Activated T-helper 17 cell treated with anti-CD3 and anti-CD28 coated beads, Interleukin-2, amount 50 U/mL, for 72 hours (primary cell): ENCODE measurements around the gene PI4KB. TPM values are rescaled to one million over a fixed set of nuclear protein-coding genes. Genes with fewer than 3 reads are reported as not detected.

Source experiments
- ATAC-seq: fragments of 150-1000 bp; cut with Tn5 transposase; replicated peaks from 2 replicates; pipeline ENCODE4 v1.10.0; 2021; ENCODE audit warnings: mild to moderate bottlenecking, moderate library complexity
- H3K27ac Mint-ChIP-seq: one replicate; pipeline ENCODE4 v1.8.0; 2022; ENCODE audit warnings: mixed read lengths
- H3K27me3 Mint-ChIP-seq: one replicate; pipeline ENCODE4 v1.8.0; 2022; ENCODE audit warnings: mixed read lengths
- H3K36me3 Mint-ChIP-seq: one replicate; pipeline ENCODE4 v1.8.0; 2022; ENCODE audit warnings: low read depth, mild to moderate bottlenecking, mixed read lengths
- H3K4me1 Mint-ChIP-seq: one replicate; pipeline ENCODE4 v1.8.0; 2022; ENCODE audit warnings: mixed read lengths
- H3K4me3 Mint-ChIP-seq: one replicate; pipeline ENCODE4 v1.8.0; 2022; ENCODE audit warnings: mild to moderate bottlenecking, mixed read lengths
- H3K9me3 Mint-ChIP-seq: one replicate; pipeline ENCODE4 v1.8.0; 2022; ENCODE audit warnings: mixed read lengths
- total RNA-seq, 2 donors: library from RNA; stranded (reverse); gene quantifications; one replicate each; pipeline ENCODE4 v1.2.3, GENCODE V29; 2022

The PI4KB gene
- total RNA-seq, 2 donors from 2014 or later = 70.0 to 76.8 TPM

DNA sequence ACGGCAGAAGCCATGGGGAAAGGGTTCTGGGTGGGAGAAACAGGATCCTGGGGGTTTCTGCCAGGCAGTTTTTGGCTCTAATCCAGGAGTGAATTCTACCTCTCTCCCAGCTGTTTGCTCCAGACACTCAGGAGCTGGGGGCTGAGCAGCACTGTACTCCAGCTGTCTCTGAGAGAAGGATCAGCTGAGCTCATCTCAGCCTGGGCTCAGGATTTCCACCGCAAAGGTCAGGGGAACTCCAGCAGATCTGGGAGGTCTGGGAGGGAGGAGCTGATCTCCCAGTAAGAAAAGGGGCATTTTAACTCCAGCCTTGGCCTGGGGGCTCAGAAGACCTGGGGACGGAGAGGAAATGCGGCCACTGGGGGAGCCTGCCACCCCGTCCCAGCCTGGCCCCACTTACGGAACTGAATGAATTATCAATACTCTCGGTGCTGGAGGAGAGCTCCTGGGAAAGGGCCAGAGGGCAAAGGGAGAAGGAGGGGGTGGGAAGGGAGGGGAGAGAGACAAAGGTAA lies 17.3 kb downstream of the PI4KB start:
- no peak for ATAC-seq
- H3K4me1 Mint-ChIP-seq = peaks cover 30% of the 10 kb centered on the region
- peak overlapping the region; percentile 87 for H3K27ac Mint-ChIP-seq
- H3K27me3 Mint-ChIP-seq = no peaks in the 10 kb centered on the region
- H3K36me3 Mint-ChIP-seq = peaks cover 98% of the 10 kb centered on the region
- H3K4me3 Mint-ChIP-seq = no peak overlapping the region
- no peaks in the 10 kb centered on the region for H3K9me3 Mint-ChIP-seq

DNA sequence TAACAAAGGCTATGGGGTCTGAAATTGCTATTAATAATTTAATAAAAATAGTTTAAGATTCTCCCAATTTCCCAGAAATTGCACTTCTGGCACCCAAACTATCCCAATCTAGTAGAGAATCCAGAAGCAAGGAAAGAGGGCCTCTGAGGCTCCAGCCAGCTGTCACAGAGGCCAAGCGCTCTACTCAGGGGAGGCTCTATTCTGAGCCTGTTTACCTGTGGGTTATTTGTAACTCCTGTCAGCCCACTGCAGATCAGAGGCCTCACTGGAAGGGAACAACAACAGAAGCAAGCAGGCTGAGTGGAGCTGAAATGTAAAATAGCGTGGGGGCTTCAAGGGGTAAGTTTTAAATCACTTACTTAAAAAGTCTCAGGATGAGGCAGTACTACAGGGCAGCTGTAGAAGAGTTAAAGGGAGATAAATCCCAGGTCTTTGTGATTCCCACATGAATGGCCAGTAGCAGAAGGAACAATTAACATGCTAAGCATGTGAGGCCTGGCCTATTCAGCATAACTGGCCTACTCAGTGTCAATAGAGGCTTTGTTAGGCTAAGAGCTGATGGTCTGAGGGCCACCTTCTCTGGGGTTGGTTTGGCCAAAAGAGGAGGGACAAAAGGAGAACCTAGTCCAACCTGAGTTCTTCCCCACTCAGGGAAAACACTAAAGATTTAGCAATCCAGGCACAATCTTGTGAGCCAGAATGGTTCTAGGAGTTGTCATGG lies 32.3 kb downstream of the PI4KB start:
- Mint-ChIP-seq H3K27me3 (no peaks in the 10 kb centered on the region), H3K36me3 (peaks cover 93% of the 10 kb centered on the region), H3K9me3 (no peaks in the 10 kb centered on the region), H3K4me3 (no peak overlapping the region), H3K27ac (peak overlapping the region; percentile 16), H3K4me1 (no peaks in the 10 kb centered on the region)
- no peak for ATAC-seq

DNA sequence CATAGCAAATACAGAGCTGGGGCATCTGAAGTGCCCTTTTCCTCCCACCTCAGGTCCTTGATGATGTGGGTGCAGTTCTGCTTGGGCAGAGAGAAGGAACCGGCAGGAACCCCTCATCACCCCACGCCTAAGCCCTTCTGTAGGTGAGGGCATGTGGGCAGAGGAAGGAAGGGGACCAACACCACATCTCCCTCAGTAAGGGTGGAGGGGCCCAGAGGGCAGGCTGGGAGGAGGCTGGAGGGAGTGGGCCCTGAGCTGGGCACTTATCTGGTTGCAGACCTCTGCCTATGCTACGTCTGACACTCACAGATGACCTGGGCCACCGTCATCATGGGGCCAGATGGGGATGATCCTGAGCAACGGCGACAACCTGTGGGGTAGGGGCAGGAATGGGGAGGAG lies 34.1 kb downstream of the PI4KB start:
- H3K4me3 Mint-ChIP-seq = no peak overlapping the region
- H3K27me3 Mint-ChIP-seq = no peaks in the 10 kb centered on the region
- H3K4me1 Mint-ChIP-seq = peaks cover 8% of the 10 kb centered on the region
- peak overlapping the region; percentile 80 for H3K27ac Mint-ChIP-seq
- H3K36me3 Mint-ChIP-seq = peaks cover 93% of the 10 kb centered on the region
- peak; percentile 6 for ATAC-seq
- no peaks in the 10 kb centered on the region for H3K9me3 Mint-ChIP-seq

DNA sequence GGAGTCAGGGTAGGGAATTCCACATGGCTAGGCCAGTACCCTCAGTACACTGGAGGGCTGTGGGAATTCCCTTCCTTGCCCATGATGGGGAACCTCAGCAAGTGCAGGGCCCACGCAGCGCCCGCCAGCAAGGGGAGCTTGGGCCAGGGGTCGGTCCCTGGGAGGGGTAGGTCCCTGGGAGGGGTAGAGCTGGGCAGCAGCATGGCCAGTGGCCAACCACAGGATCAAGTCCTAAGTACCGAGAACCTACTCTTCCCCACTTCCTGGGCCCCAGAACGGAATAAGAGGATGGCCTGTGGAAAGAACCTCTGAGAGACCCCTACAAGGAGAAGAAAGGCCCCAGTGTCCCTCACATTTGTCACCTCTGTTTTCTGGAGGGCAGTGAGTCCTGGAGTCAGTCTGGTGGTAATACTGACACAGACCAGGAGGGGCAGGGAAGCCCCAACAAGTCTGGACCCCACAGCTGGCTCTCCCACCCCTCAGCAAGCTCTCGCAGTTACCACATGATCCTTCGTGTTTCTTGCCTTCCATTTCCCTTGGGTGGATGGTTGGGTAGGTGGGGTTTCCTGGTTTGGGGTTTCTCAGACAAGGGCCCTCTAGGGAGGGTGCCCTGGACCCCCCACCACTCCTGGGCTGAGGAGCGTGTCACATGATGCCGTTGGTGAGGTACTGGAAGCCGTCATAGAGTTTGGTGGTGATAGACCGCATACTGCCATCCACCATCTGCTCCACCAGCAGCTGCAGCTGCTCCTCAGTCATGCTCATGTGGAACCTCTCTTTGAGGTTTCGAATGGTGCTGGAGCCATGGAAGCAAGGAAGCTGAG lies 34.8 kb downstream of the PI4KB start:
- no peak overlapping the region for H3K4me3 Mint-ChIP-seq
- ATAC-seq = peak; percentile 12
- no peaks in the 10 kb centered on the region for H3K27me3 Mint-ChIP-seq
- H3K27ac Mint-ChIP-seq = no peak overlapping the region
- peaks cover 89% of the 10 kb centered on the region for H3K36me3 Mint-ChIP-seq
- H3K9me3 Mint-ChIP-seq = no peaks in the 10 kb centered on the region
- peaks cover 8% of the 10 kb centered on the region for H3K4me1 Mint-ChIP-seq

DNA sequence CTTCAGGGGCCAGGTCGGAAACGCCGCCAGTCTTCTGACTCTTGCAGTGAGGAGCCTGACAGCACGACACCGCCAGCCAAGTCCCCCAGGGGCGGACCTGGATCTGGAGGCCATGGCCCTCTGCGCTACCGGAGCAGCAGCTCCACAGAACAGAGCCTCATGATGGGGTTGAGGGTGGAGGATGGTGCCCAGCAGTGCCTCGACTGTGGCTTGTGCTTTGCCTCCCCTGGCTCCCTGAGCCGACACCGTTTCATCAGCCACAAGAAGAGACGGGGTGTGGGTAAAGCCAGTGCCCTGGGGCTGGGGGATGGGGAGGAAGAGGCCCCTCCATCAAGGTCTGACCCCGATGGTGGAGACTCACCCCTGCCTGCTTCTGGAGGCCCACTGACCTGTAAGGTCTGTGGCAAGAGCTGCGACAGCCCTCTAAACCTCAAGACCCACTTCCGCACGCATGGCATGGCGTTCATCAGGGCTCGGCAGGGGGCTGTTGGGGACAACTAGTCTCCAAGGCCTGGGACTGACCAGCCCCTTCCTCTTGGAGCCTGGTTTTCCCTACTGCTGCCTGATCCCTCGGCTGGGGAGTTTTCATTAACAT lies 36.4 kb downstream of the PI4KB start:
- Mint-ChIP-seq H3K27me3 (no peaks in the 10 kb centered on the region), H3K27ac (no peak overlapping the region), H3K36me3 (peaks cover 89% of the 10 kb centered on the region), H3K9me3 (no peaks in the 10 kb centered on the region), H3K4me3 (no peak overlapping the region), H3K4me1 (peaks cover 8% of the 10 kb centered on the region)
- ATAC-seq = no peak

DNA sequence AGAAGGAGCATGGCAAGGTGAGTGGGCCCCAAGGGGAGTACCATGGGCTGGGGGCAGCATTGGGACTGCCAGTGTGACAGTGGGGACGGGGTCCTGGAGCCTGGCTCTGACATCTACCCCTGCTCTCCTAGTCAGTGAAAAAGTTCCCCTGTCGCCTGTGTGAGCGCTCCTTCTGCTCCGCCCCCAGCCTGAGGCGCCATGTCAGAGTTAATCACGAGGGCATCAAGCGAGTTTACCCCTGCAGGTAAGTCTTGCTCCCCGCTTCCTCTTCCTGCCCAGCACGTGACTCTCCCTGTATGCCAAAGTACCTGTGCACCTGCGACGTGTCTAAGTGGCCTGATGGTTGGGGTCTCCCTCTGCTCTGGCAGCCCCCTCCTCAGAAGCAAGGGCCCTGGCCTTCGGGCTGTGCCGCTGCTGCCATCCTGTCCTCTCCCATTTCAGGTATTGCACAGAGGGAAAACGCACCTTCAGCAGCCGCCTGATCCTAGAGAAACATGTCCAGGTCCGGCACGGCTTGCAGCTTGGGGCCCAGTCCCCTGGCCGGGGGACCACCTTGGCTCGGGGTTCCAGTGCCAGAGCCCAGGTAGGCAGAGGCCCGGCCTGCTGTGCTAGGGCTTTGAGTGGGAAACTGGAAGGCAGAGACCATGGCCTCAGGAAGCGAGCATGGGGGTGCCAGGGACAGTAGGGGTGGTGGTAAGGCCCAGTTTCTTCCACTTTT lies 37.1 kb downstream of the PI4KB start:
- Mint-ChIP-seq H3K27me3 (no peaks in the 10 kb centered on the region), H3K9me3 (no peaks in the 10 kb centered on the region), H3K36me3 (peaks cover 89% of the 10 kb centered on the region), H3K4me3 (no peak overlapping the region), H3K4me1 (peaks cover 8% of the 10 kb centered on the region), H3K27ac (peak overlapping the region; percentile 56)
- peak; percentile 14 for ATAC-seq

DNA sequence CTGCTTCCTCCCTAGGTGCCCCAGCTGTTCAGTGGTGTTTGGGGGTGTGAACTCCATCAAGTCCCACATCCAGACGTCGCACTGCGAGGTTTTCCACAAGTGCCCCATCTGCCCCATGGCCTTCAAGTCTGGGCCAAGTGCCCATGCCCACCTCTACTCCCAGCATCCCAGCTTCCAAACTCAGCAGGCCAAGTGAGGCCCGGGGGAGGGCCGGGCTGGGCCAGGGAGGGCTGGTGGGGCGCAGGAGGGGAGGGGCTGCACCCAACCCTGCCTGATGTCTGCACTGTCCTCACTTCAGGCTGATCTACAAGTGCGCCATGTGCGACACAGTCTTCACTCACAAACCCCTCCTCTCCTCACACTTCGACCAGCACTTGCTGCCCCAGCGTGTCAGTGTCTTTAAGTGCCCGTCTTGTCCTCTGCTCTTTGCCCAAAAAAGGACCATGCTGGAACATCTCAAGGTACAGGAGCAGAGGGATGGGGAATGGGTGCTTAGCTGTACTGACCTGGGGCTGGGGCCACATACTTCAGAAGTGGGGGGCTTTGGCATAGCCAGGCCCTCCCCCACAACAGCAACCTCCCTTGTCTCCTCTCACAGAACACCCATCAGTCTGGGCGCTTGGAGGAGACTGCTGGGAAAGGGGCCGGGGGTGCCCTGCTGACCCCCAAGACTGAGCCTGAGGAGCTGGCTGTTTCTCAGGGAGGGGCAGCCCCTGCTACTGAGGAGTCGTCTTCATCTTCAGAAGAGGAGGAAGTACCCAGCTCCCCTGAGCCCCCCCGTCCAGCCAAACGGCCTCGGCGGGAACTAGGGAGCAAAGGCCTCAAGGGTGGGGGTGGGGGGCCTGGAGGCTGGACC lies 37.9 kb downstream of the PI4KB start:
- H3K4me3 Mint-ChIP-seq = no peak overlapping the region
- no peak for ATAC-seq
- no peaks in the 10 kb centered on the region for H3K27me3 Mint-ChIP-seq
- H3K27ac Mint-ChIP-seq = peak overlapping the region; percentile 56
- peaks cover 11% of the 10 kb centered on the region for H3K4me1 Mint-ChIP-seq
- H3K9me3 Mint-ChIP-seq = no peaks in the 10 kb centered on the region
- peaks cover 89% of the 10 kb centered on the region for H3K36me3 Mint-ChIP-seq

DNA sequence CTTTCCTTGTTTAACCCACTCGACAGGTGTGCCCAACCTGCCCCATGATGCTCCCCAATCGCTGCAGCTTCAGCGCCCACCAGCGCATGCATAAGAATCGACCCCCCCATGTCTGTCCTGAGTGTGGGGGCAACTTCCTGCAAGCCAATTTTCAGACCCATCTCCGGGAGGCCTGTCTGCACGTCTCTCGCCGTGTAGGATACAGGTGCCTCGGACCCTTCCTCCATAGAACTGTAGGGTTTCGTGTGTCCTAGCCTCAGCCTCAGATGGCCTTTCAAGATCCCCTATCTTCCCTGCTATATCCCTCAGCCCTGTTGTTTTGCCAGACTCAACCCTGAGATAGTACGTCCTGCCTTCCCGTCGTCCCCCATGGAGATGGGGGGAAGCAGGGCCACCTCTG lies 38.7 kb downstream of the PI4KB start:
- Mint-ChIP-seq H3K36me3 (peaks cover 88% of the 10 kb centered on the region), H3K4me3 (no peak overlapping the region)
- ATAC-seq = no peak

DNA sequence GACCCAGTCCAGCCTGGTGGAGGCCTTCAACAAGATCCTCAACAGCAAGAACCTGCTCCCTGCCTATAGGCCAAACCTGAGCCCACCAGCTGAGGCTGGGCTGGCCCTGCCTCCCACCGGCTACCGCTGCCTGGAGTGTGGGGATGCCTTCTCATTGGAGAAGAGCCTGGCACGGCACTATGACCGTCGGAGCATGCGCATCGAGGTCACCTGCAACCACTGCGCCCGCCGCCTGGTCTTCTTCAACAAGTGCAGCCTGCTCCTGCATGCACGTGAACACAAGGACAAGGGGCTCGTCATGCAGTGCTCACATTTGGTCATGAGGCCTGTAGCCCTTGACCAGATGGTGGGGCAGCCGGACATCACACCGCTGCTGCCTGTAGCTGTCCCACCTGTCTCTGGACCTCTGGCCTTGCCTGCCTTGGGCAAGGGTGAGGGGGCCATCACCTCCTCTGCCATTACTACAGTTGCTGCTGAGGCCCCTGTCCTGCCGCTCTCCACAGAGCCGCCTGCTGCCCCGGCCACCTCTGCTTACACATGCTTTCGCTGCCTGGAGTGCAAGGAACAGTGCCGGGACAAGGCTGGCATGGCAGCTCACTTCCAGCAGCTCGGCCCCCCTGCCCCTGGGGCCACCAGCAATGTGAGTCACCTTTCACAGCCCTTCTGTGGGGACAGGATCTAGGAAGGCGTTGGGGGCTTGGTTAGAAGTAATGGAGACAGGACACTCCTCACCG lies 39.3 kb downstream of the PI4KB start:
- no peak for ATAC-seq
- Mint-ChIP-seq H3K27me3 (no peaks in the 10 kb centered on the region), H3K27ac (peak overlapping the region; percentile 56), H3K9me3 (no peaks in the 10 kb centered on the region), H3K4me1 (peaks cover 22% of the 10 kb centered on the region), H3K4me3 (no peak overlapping the region), H3K36me3 (peaks cover 88% of the 10 kb centered on the region)

More for the DNA sequence above, 38.7 kb downstream of the PI4KB start:
- Mint-ChIP-seq H3K27me3 (no peaks in the 10 kb centered on the region), H3K4me1 (peaks cover 19% of the 10 kb centered on the region), H3K9me3 (no peaks in the 10 kb centered on the region), H3K27ac (peak overlapping the region; percentile 56)

DNA sequence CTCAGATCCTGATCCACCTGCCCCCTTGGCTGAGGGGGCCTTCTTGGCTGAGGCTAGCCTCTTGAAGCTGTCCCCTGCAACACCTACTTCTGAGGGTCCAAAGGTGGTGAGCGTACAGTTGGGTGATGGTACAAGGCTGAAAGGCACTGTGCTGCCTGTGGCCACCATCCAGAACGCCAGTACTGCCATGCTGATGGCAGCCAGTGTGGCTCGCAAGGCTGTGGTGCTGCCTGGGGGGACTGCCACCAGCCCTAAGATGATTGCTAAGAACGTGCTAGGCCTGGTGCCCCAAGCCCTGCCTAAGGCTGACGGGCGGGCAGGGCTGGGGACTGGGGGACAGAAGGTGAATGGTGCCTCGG lies 39.9 kb downstream of the PI4KB start:
- H3K36me3 Mint-ChIP-seq = peaks cover 83% of the 10 kb centered on the region
- H3K9me3 Mint-ChIP-seq = no peaks in the 10 kb centered on the region
- H3K27ac Mint-ChIP-seq = no peak overlapping the region
- H3K27me3 Mint-ChIP-seq = no peaks in the 10 kb centered on the region
- H3K4me3 Mint-ChIP-seq = no peak overlapping the region
- ATAC-seq = no peak
- H3K4me1 Mint-ChIP-seq = peaks cover 22% of the 10 kb centered on the region

DNA sequence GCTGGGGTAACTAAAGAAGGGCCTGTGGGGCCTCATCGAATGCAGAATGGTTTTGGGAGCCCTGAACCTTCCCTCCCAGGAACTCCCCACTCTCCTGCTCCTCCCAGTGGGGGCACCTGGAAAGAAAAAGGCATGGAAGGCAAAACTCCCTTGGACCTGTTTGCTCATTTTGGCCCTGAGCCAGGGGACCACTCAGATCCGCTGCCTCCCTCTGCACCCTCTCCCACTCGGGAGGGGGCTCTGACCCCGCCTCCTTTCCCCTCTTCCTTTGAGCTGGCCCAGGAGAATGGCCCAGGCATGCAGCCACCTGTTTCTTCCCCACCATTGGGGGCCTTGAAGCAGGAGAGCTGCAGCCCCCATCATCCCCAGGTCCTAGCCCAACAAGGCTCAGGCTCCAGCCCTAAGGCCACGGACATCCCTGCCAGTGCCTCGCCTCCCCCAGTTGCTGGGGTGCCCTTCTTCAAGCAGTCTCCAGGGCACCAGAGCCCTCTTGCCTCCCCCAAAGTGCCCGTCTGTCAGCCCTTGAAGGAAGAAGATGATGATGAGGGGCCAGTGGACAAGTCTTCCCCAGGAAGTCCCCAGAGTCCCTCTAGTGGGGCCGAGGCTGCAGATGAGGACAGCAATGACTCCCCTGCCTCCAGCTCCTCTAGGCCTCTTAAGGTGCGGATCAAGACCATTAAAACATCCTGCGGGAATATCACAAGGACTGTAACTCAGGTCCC lies 40.4 kb downstream of the PI4KB start:
- no peaks in the 10 kb centered on the region for H3K9me3 Mint-ChIP-seq
- H3K27me3 Mint-ChIP-seq = no peaks in the 10 kb centered on the region
- H3K36me3 Mint-ChIP-seq = peaks cover 83% of the 10 kb centered on the region
- H3K4me1 Mint-ChIP-seq = peaks cover 22% of the 10 kb centered on the region
- no peak for ATAC-seq
- no peak overlapping the region for H3K4me3 Mint-ChIP-seq
- no peak overlapping the region for H3K27ac Mint-ChIP-seq

DNA sequence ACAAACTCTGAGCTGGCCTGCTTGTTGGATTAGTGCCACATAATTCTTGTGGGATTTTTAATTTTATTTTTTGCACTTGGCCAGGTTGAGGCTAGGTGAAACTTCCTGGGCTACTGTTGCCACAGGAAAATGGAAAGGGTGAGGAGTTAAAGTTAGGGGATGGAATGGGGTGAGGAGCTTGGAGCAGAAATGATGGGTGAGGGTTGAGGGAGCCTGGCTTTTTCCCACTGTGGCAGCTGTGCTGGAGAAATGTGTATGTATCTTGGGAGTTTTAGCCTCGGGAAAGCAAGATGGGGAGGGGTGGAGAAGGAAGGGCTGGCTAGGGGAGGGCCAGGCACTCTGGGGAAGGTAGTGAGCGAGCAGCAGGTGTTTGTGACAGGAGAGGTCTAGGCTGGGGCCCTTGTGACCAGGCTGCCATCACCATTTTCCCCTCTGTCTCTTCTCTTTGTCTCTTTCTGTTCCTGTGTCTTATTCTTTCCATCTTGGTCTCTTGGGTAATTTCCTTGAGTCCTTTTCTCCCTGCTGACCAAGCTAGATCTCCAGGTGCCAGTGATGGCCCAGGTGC lies 43.1 kb downstream of the PI4KB start:
- ATAC-seq = no peak
- Mint-ChIP-seq H3K4me3 (peak overlapping the region; percentile 98), H3K4me1 (peaks cover 22% of the 10 kb centered on the region), H3K36me3 (peaks cover 69% of the 10 kb centered on the region), H3K27me3 (no peaks in the 10 kb centered on the region), H3K27ac (peak overlapping the region; percentile 91), H3K9me3 (no peaks in the 10 kb centered on the region)
